Mucosa of gallbladder (tissue), 1 donor: ENCODE measurements around the gene SMLR1. TPM values are rescaled to one million over a fixed set of nuclear protein-coding genes. Genes with fewer than 3 reads are reported as not detected.

ENCODE experiments used
- DNase-seq: peaks from one replicate; pipeline ENCODE4 v3.0.0-alpha.2; 2020; ENCODE audit warnings: low spot score
- total RNA-seq: library from RNA; stranded (reverse); gene quantifications from one replicate; pipeline ENCODE4 v1.2.1, GENCODE V29; 2021
- donor health status: DM: no; HTN: no; CAD: no.

SMLR1 gene
- total RNA-seq, 1 donor from 2014 or later = 2.8 TPM

DNA sequence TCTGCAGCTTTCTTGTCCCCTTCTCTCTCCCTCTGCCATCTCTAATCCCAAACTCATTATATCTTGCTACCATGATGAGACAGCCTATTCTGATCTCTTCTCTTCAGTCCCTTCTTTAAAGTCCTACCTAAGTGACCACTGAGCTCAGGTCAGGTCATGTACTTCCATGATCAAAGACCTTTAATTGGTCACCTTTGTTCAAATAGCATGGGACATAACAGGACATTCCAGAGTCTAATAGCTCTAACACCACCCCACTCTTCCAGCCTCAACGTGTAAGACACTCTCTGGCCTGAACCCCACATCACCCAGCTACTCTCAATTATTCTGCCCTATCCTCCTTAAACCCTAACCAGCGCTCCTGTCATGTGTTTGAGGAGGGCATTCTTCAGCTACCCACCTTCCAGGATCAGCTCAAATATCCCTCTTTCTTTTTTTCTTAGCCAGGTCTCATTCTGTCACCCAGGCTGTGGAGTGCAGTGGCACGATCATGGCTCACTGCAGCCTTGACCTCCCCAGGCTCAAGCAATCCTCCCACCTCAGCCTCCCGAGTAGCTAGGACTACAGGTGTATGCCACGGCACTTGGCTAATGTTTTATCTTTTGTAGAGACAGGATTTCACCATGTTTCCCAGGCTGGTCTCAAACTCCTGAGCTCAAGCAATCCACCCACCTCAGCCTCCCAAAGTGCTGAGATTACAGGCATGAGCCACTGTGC lies 2.1 kb upstream of the SMLR1 start:
- DNase-seq = no peak

DNA sequence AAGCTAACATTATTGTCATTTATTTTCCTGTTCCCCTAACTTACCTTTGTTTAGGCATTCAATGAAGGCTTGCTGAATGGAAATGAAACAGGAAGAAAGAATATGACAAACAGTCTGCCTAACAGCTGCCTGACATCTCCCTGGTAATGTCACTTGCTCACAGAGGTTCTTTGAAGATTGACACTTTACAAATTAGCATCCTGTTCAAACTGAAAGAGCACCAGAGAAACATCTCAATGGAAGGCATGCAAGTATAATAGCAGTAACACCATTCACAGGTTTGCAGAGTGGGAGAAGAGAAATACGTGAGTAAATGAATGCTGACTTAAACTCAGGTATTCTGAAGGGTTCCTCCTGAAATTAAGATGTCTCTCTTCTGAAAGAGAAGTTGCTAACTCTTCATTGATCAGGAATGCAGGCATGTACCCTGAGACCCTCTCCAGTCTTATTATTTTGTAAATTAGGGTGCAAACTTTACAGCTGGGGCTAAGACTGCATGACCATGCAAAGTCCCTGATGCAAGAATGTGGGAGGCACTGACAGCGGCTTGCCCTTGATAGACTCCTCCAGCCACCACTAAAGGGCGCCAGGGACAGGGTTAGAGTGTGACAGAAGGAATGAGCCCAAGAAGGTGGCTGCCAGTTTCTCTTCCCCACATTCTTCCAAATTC lies 1.3 kb upstream of the SMLR1 start:
- DNase-seq = no peak

DNA sequence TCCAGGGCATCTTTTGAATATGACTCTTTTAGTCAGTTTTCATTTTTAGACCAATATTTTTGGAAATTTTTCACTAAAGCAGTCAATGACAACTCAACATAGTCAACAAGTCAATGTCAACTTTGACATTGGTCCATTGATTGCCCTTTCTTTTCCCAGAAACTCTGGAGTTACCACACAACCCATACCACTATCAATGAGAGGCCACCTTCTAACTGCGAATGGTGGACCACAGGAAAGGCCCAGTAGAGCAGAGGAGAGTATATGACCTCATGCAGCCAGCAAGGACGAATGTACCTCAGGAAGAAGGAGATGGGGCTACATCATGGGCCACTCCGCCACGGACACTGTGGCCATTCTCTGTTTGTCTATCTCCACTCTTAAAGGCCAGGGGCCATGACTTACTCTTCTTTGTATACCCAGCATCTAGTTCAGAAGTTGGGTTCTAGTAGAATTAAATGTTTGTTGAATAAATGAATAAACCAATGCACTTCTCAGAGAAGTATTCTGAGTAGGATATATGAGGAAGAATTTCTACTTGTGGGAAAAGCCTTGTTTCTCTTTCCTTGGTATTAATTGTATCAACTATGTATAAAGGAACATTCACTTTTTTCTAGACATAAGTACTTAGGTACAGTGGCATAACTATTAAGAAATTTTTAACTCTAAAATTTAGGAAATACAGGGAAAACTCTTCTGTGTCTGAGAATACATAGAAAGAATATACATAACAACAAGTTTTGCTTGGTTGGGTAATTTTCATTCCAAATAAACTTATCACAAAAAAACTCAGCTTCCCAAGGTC lies 562 bp upstream of the SMLR1 start:
- DNase-seq = no peak

DNA sequence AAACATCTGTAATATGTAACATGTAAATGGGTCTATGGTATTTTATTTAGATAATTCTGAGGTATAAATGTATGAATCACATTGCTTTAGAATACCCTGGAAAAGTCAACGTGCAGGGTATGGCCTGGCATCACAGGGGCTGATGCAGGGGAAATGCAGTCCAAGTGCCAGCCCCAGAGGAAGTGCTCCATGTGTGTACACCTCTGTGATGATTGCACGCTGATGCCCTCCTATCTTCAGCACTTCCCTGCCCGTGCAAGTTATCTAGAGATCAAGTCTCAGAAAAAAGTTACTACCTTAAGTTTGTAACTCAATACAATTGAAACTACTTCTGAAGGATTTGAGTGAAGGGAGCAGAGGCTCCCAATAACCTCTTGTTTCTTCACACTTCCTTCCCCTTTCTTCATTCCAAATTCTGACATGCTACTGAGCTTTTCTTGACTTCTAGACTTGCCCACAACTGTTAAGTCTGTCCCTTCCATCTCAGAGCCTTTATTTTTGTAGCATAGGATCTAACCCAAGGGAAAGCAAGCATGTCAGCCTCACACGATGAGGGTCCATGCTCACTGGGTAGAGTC lies 2.2 kb downstream of the SMLR1 start:
- DNase-seq = no peak

DNA sequence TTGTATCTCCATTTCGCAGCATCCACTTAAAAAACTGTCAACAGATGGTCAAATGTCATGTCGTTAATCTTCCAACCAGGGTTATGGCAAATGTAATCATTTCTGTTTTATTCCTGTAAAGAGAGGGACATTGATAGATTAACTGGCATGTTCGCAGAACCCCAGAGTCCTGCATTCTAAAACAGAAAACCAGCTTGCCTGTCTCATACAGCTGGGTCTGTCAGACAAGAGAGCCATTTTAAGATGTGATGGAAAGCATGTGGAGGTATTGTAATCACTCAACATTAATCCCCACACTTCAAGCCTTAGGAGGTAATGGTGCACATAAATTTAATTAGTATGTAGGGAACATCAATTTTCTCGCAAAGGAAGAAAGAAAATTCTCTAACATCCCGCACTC lies 4.4 kb downstream of the SMLR1 start:
- DNase-seq = no peak

DNA sequence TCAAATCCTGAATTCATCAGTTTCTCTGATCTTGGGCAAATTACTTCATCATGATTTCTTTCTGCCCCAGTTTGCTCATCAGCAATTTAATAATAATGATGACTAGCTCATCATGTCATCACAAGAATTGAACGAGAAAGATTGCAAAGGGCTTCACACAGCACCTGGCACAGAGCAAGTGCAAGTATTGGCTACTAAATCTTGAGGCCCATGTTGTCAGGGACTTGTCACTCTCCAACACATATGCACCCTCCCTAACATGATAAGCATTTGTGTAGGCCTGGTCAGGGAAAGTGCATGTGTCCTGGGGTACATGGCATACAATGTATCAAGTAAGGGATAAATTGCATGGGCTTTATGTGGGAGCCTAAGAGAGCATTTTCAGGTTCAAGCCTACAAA lies 6.4 kb downstream of the SMLR1 start:
- no peak for DNase-seq

DNA sequence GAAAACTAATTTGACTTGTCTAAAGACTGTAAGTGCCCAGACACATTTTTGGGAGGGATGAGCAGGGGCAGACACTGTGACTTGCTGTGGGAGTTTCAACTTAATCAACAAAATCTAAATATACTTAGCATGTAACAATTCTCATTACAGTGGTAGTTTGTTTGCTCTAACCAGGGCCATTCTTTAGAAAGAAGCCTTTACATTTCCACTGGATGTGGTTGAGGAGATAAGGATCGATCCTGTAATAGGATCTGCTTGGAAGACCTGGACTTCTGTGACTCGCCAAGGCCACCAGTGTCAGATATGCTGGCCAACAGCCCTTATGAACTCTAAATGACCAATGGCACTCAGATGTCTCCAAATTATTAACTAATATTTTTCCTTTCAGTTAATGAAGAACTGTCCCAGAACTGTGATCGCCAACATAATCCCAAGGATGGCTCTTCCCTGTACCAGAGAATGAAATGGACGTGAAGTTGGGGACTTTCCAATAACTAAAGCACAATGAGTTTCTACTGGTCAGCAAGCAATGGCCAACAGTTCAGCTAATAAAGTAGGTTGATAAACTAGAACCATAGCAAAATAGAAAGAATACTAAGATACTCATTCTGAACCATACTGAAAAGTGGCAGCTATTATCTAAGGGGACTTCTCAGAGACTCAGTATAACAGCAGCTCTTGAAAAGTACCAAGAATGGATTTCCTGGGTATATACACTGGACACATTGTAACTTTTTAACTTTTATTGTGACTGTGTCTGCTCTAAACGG lies 7.5 kb downstream of the SMLR1 start:
- no peak for DNase-seq

DNA sequence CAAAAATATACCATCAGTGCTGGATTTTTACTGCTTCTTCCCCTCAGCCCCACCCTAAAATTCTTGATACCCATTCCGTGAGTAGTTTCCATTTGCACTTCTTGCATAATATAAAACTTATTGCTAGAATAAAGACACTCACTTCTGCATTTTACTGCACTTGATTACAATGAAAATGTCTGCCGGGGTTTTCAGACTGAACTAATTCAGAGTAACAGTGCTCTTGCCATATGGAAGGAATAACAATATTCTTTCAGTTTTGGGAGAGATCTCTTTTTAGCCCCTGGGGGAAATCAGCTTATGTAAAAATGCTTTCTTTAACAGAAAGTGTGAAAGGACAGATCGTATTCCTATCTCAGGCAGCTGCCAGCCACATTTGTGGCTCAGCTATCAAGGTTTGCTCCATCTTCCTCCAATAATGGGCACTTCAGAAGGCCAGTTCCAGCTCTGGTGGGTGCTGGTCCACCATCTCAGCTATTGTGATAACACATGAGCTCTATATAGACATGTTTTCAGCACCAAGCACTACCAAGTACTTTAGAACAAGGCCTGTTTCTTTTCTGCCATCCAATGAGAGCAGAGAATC lies 8.9 kb downstream of the SMLR1 start:
- DNase-seq = no peak

DNA sequence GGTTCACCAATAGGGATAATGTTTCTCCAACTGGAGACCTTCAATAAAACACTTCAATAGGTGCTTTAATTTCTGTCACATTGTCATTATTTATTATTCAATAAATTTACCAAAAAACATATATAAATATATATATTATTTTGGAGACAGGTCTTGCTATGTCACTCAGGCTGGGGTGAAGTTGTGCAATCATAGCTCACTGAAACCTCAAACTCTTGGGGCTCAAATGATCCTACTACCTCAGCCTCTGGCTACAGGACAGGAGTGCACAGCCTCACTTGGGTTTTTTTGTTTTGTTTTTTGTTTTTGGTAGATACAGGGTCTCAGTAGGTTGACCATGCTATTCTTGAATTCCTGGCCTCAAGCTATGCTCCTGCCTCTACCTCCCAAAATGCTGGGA lies 9.9 kb downstream of the SMLR1 start:
- DNase-seq = no peak

DNA sequence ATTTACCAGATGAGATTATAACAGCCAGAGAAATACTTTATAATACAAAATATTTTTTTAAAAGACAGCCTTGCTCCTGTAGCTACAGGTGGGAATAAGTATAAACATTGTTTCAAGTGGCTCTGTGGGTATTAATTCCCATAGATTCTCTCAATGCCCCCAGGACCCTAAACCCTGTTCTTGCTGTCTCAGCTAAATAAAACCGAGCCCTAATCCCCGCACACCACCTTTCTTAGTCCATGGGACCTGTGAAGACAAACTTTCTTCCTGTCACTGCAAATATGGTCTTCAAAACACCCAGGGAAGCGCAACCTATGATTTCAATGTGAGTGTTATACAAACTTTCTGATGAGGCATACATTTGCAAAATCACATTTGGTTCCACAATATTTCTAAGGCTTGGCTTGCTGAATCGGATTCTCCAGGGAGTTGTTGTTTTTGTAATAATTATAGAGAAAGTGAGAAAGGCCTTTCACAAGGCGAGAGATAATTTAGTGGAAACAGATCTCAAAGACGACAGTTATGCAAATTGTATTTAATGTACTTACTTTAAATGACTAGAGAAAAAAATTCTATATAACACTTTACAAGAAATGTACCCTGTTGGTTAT lies 11.1 kb downstream of the SMLR1 start:
- no peak for DNase-seq

DNA sequence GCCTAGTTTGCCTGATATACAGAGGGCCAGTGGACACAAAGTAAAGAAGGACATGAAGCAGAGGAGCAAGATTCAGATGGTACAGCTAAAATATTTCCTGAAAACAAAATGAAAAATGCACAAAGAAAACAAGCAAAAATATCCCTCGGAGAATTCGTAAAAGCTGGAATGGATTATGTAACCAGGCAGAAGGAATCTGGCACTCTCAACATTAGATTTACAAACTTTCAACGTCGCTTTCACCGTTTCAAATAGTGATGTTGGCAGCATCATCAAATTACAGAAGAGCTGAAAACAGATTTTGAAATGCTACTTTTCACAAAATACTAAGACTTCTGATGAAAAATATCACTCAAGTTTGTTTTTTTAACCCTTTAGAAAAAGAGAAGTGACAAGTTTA lies 11.7 kb downstream of the SMLR1 start:
- DNase-seq = no peak

DNA sequence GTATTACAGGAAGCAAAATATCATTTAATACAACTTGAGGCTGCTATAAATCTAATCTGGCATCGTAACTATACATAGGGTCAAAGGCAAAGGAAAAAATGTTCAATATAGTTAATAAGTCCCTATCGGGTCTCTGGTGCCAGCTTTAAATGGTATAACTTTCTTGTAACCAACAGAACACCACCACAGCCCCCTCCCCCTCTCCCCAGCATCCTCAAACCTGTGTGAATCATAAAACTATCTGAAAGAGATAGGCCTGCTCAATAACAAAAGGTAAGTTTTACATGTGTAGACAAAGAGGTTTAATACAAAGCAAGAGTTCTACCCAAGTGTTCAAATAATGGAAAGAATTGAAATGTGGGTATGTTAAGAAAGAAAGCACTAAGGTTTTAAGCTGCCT lies 12.2 kb downstream of the SMLR1 start:
- DNase-seq = no peak

DNA sequence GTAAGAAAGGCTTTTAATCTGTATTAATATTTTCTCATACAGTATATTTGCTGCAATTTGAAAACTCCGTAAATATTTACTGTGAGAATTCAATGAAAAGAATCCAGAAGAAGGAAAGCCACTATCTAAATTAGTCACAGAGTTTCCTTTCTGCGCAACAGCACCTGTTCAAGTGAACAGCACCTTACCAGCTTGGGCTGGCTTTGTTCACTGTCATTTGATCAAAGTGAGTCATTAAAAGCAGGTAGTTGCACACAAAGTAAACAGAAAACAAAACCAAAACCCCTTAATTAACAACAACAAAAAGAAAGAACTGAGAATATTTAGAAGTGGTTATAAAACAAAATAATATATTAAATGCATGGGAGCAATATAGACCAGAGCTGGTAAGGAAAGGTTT lies 12.8 kb downstream of the SMLR1 start:
- DNase-seq = no peak

DNA sequence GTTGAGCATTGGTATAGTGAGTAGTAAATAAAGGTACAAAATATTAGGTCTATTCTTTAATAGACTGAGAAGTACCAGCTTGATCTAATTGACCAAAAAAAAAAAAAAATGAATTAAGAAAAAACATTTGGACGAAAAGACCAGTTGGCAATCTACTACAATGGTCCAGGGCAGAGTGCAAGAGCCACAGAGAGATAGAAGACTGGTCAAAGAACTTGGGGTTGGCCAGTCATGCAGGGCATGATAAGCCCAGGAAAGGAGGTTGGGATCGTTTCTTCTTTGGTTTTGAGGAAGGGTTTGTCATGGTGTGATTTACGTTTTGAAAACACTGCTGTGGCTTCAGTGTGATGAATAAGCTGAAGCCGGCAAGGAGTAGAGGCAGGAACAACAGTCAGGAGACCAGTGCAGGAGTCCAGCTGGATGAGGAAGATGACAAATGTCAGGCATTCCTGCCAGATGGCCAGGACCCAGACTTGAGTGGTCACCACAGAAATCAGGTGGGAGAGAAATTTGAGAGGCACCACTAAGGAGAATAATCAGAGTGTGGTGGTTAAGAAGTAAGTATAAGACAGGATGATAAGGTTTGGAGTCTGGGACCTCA lies 14.0 kb downstream of the SMLR1 start:
- no peak for DNase-seq

DNA sequence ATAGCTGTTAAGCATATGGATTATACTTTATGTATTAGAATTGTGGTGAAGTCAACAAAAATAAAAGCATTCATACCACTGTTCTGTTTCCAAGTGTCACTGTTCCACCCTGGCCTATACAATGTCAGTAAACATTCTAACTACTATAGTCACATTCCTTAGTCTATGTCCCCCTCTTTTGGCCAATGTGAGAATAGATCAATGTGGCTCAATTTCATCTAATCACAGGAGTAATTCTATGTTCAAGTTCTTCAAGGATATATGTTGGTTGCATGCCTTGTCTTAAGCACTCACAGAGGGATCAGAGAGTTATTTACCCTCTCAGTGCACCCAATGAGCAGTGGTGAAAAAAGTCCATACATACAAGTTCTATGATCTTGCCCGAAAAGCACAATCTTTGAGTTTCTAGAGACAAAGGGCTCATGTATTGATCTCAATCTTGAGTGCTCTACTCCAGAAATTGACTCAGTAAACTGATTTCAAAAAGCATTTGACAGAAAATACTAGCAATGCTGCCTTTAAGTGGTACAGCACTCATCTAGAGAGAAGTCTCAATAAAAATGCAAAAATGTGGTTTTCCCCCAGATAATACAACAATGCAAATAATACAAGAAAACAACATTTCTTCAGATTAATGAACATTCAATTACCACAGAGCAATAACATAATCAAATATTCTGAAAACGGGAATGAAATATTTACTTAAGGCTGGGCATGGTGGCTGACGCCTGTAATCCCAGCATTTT lies 16.5 kb downstream of the SMLR1 start:
- no peak for DNase-seq

DNA sequence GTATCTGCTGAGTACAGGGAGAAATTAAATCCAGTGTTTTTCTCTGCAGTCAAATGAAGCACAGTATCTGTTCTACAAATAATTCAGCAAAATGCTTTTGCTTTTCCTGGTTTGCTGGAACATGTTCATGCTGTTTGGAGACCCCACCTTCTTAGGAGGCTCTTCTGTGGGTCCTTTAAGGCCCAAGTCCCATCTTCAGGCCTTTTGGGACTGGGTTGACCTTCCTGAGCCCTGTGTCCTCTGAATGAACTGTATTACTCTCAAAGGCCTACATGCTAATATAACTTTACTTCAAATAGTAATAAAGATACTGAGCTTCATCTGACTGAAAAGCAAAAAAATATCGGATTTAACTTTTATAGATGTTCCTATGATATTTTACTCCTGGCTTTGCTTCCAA lies 19.3 kb downstream of the SMLR1 start:
- DNase-seq = no peak

DNA sequence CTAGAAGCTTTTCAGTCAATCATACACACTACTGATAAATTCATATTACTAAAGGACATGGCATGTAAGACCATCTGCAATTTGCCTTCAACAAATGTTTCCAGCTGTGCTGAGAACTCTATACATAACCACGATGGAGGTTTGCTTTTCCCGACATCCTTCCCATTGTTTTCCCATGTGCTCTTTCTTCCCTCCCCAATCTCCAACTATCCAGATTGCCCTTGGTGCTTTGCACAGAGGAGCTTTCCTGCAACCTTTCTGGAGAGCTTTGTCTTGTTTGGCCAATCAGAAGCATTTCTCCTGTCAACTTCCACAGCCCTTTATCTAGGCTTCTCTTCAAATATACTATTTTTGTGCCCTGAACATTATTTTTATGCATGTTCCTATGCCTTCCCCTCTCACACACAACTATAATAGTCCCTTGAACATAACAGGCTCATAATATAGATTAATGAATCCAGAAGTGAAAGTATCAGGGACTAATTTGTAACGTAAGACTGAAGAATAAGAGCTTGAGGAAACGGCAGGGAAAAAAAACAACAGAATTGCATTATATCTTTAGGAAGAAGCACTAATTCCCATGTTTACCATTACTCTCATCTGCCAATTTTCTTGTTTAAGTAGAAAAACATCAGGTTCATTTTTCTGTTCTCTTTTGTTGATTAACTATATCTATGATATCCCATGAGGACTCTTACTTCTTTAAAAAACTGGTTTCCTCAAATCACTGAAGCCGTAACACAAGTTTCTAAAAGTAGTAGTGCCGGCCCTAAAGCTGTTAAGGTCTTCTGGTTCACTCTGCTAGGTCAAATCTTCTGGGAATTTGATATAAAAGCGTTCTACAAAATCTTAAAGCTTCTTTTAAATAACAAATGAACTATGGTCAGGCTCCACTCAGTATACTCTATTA lies 20.1 kb downstream of the SMLR1 start:
- DNase-seq = no peak

DNA sequence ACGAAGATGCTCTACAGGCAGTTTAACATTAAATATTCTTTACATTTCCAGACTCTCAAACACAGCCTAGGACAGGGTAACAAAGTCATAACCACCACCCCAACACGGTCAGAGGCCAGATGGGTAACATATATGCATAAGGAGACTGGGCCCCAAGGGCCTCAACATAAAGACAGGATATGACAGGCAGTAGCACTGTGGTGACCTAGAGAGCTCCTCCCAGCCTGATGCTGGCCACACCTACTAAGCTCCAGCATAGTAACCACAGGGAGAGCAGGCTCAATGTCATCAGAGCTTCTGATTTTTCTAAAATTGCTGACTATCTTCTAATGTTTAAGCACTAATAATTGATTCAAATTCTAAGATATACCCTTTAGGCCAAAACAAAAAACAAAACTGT lies 21.7 kb downstream of the SMLR1 start:
- no peak for DNase-seq

DNA sequence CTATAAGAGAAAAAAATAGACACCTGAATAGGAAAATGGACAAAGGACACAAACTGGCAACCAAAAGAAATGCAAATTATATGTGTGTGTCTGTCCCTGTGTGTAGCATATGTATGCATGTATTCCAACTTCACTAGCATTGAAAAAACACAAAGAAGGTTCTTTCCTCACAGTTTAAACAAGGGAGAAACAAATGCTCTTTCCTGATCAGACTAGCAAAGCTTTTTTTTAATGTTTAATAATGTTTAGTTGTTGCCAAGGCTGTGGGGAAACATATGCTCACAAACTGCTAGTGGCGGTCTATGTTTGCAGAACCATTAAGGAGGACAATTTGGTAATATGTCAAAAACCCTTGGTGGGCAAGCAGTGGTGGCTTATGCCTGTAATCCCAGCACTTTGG lies 22.4 kb downstream of the SMLR1 start:
- no peak for DNase-seq
